ENCODE data around the gene TSPAN33.

Gene TSPAN33

DNA sequence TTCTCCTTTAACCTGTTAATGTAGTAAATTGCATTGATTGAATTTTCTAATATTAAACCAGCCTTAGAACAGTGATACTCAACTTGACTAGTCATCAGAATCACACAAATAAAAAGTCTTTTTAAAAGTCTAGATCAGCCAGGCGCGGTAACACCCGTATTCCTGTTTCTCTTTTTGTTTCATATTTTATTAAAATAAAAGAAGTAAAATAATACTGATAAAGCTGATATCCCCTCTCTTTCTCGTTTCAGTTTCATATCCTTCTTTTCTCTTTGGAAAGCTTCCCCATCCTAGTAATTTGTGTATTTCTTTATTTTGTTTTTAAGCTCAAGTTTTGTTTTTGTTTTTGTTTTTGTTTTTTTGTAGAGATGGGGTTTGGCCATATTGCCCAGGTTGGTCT is 53.3 kb downstream of the TSPAN33 start:
- no peak overlapping the region for H3K4me3 ChIP-seq (ENCODE audit: control insufficient read depth, low read depth, low read length)
- TF ChIP-seq, protein P1, sequence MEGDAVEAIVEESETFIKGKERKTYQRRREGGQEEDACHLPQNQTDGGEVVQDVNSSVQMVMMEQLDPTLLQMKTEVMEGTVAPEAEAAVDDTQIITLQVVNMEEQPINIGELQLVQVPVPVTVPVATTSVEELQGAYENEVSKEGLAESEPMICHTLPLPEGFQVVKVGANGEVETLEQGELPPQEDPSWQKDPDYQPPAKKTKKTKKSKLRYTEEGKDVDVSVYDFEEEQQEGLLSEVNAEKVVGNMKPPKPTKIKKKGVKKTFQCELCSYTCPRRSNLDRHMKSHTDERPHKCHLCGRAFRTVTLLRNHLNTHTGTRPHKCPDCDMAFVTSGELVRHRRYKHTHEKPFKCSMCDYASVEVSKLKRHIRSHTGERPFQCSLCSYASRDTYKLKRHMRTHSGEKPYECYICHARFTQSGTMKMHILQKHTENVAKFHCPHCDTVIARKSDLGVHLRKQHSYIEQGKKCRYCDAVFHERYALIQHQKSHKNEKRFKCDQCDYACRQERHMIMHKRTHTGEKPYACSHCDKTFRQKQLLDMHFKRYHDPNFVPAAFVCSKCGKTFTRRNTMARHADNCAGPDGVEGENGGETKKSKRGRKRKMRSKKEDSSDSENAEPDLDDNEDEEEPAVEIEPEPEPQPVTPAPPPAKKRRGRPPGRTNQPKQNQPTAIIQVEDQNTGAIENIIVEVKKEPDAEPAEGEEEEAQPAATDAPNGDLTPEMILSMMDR (conservative IDR thresholded peaks at IDR 0.05; ENCODE audit: control insufficient read depth, insufficient read depth, low read depth, low read length) = no peak
- no peak for DNase-seq (ENCODE audit: low read depth)

DNA sequence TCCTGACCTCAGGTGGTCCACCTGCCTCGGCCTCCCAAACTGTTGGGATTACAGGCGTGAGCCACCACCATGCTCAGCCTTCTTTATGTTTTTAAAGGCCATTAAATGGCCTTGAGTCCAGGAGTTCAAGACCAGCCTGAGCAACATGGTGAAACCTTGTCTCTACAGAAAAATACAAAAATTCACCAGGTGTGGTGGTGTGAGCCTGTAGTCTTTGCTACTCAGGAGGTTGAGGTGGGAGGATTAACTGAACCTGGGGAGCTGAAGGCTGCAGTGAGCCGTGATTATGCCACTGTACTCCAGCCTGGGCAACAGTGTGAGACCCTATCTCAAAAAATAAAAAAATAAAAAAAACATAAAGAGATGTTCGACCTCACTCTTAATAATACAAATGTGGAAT is 54.9 kb downstream of the TSPAN33 start:
- no peak for DNase-seq (ENCODE audit: low read depth)
- TF ChIP-seq, protein P1 (conservative IDR thresholded peaks at IDR 0.05; ENCODE audit: control insufficient read depth, insufficient read depth, low read depth, low read length) = no peak
- no peak overlapping the region for H3K4me3 ChIP-seq (ENCODE audit: control insufficient read depth, low read depth, low read length)

DNA sequence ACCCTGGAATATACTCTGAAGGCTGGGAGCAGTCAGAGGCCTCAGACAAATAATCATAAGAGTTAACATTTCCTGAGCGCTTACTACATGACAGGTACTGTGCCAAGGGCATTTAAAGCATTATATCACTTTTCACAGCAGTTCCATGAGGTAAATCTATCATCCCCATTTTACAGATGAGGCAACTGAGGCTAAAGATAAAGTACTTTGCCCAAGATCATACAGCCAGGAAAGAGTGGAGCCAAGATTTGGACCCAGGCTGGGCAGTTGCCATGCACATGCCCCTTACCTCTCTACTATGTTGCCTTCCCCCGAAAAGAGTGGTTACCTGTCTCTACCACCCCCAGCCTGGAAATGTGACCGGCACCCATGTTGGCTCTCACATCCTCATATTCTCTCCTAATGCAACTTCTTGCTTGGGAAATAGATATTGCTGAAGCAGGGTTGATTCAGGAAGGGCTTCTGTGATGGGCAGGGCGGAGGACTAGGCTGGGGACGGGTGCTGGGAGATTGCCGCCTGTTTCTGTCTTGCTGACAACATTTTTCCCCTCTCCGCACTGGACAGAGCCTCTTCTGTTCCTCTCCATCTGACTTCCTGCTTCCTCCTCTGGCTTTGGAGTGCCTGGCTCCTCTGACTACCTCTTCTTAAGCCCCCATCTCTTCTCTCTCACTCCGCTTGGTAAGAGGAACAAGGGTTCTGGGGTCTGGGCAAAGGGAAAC is 57.7 kb downstream of the TSPAN33 start:
- no peak overlapping the region for H3K4me3 ChIP-seq (ENCODE audit: control insufficient read depth, low read depth, low read length)
- TF ChIP-seq, protein P1 (conservative IDR thresholded peaks at IDR 0.05; ENCODE audit: control insufficient read depth, insufficient read depth, low read depth, low read length) = no peak
- DNase-seq (ENCODE audit: low read depth) = no peak

DNA sequence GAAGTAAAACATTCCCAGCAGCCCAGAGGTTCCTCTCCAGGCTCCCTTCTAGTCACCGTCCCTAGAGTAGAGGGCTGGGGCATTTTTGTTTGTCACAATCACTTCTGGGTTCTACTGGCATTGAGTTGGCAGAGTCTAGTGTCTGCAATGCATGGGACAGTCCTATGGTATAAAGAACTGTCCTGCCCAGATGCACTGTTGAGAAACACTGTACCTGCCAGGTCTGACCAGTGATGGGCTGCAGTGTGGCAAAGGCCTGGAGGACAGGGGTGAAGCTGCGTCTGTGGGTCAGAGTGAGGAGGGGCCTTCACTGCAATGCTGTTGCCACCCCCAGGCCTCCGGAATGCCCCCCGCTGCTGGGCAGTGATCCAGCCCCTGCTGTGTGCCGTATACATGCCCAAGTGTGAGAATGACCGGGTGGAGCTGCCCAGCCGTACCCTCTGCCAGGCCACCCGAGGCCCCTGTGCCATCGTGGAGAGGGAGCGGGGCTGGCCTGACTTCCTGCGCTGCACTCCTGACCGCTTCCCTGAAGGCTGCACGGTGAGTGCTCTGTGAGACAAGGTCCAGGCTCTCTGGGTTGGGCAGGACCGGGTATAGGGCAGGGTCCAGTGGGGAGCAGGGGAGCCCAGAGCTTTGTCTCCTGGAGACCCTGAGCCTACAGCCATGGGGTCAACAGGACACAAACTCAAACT is 58.7 kb downstream of the TSPAN33 start:
- no peak overlapping the region for H3K4me3 ChIP-seq (ENCODE audit: control insufficient read depth, low read depth, low read length)
- TF ChIP-seq, protein P1 (conservative IDR thresholded peaks at IDR 0.05; ENCODE audit: control insufficient read depth, insufficient read depth, low read depth, low read length) = no peak
- DNase-seq (ENCODE audit: low read depth) = no peak

DNA sequence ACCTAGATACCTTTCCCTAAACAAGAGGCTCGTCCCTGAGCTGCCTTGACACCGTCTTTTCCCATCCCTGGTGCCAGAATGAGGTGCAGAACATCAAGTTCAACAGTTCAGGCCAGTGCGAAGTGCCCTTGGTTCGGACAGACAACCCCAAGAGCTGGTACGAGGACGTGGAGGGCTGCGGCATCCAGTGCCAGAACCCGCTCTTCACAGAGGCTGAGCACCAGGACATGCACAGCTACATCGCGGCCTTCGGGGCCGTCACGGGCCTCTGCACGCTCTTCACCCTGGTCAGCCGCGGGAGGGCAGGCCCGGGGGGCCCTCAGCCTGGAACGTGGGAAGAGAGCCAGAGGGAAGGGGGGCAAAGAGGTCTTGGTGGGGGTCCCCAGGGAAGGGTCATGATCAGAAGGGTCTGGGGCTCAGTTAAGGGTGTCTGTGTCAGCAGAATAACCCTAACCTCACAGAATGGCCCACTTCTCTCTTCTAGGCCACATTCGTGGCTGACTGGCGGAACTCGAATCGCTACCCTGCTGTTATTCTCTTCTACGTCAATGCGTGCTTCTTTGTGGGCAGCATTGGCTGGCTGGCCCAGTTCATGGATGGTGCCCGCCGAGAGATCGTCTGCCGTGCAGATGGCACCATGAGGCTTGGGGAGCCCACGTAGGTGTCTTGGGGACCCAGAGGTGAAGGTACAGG is 60.8 kb downstream of the TSPAN33 start:
- TF ChIP-seq, protein P1 (conservative IDR thresholded peaks at IDR 0.05; ENCODE audit: control insufficient read depth, insufficient read depth, low read depth, low read length) = no peak
- no peak for DNase-seq (ENCODE audit: low read depth)

DNA sequence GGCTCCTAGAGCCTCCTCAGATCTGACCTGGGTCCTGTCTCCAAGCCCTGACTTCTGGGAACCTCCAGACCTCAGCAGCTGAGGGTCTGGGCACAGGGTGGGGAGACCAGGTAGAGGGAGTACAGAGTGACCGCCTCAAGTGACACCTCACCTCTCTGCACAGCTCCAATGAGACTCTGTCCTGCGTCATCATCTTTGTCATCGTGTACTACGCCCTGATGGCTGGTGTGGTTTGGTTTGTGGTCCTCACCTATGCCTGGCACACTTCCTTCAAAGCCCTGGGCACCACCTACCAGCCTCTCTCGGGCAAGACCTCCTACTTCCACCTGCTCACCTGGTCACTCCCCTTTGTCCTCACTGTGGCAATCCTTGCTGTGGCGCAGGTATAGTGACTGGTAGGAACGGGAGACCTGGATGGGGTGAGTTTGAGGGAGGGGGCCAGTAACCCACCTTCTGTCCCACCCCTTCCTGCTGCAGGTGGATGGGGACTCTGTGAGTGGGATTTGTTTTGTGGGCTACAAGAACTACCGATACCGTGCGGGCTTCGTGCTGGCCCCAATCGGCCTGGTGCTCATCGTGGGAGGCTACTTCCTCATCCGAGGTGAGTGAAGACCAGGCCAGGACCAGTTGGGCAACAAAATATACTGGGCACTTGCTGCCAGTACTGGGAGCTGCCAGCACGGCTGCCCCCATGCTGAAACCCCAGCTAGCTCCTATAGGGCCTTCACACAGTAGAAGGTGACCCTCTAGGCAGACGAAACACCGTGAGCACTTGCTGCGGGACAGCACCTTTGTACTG is 61.7 kb downstream of the TSPAN33 start:
- TF ChIP-seq, protein P1 (conservative IDR thresholded peaks at IDR 0.05; ENCODE audit: control insufficient read depth, insufficient read depth, low read depth, low read length) = no peak
- H3K4me3 ChIP-seq (ENCODE audit: control insufficient read depth, low read depth, low read length) = no peak overlapping the region
- no peak for DNase-seq (ENCODE audit: low read depth)

More for the DNA sequence above, 60.8 kb downstream of the TSPAN33 start:
- no peak overlapping the region for H3K4me3 ChIP-seq (ENCODE audit: control insufficient read depth, low read depth, low read length)
